Endothelial cell of umbilical vein (primary cell): ENCODE results near the gene DHDH.

Experiments
- CTCF ChIP-seq, 2 donors: IDR thresholded peaks; 1 replicate in 1 of 2; 2 replicates in 1 of 2; pipeline ENCODE4 v1.5.1; 2011; ENCODE audit warnings: low read length in 2 of 2, mild to moderate bottlenecking in 2 of 2, moderate library complexity in 2 of 2, control low read depth in 1 of 2, inconsistent platforms in 1 of 2, low read depth in 1 of 2; ENCODE audit not compliant: insufficient read depth in 1 of 2; ENCODE audit errors: extremely low read depth in 1 of 2
- EZH2 ChIP-seq: IDR thresholded peaks from 2 replicates; pipeline ENCODE4 v1.6.1; 2012; ENCODE audit warnings: borderline replicate concordance, low read depth, mild to moderate bottlenecking, moderate library complexity, low read length, inconsistent platforms; ENCODE audit not compliant: severe bottlenecking
- FOS ChIP-seq: IDR thresholded peaks from 2 replicates; pipeline ENCODE4 v1.6.1; 2011; ENCODE audit warnings: mild to moderate bottlenecking, low read length, moderate library complexity, borderline replicate concordance; ENCODE audit not compliant: insufficient read depth
- GATA2 ChIP-seq: IDR thresholded peaks from 2 replicates; pipeline ENCODE4 v1.7.0; 2011; ENCODE audit warnings: low read depth, mild to moderate bottlenecking, moderate library complexity, mixed read lengths, low read length; ENCODE audit not compliant: insufficient read length, insufficient read depth
- JUN ChIP-seq: IDR thresholded peaks from 2 replicates; pipeline ENCODE4 v1.6.1; 2011; ENCODE audit warnings: borderline replicate concordance, low read depth; ENCODE audit not compliant: insufficient read length, insufficient read depth
- MAX ChIP-seq: IDR thresholded peaks from 2 replicates; pipeline ENCODE4 v1.6.1; 2011; ENCODE audit not compliant: insufficient read depth, insufficient read length
- MYC ChIP-seq: IDR thresholded peaks from one replicate; pipeline ENCODE4 v1.6.1; 2011; ENCODE audit warnings: mild to moderate bottlenecking, low read depth, low read length
- POLR2A ChIP-seq: IDR thresholded peaks from 2 replicates; pipeline ENCODE4 v1.6.1; 2012; ENCODE audit warnings: low read depth, mild to moderate bottlenecking, control low read depth, low read length
- POLR2AphosphoS5 ChIP-seq: IDR thresholded peaks from 2 replicates; pipeline ENCODE4 v1.6.1; 2012; ENCODE audit warnings: low read depth, mild to moderate bottlenecking, control low read depth, low read length, moderate library complexity; ENCODE audit not compliant: insufficient read depth

- TF ChIP-seq CTCF (IDR thresholded peaks at IDR 0.05; ENCODE audit: extremely low read depth in 1 of 2, insufficient read depth in 1 of 2, low read depth in 1 of 2, low read length in 2 of 2) (no peak), POLR2A (no peak), EZH2 (no peak), POLR2AphosphoS5 (no peak), MYC (no peak), JUN (no peak), GATA2 (no peak), MAX (no peak), FOS (no peak)
Observed at GRCh38 chr19:48982280-48982679, 48.8 kb downstream of the DHDH start.
